GM12891 (cell line): ENCODE data around the gene ZDHHC8.

Experiments used
- POLR2A ChIP-seq: IDR thresholded peaks from 2 replicates; pipeline ENCODE4 v1.6.1; 2011; ENCODE audit warnings: low read depth, low read length, control low read depth
- POLR2AphosphoS5 ChIP-seq: IDR thresholded peaks from 2 replicates; pipeline ENCODE4 v1.6.1; 2011; ENCODE audit warnings: low read depth, low read length, control low read depth
- POU2F2 ChIP-seq: IDR thresholded peaks from 2 replicates; pipeline ENCODE4 v1.6.1; 2011; ENCODE audit warnings: low read depth, mild to moderate bottlenecking, control low read depth, low read length, moderate library complexity
- TAF1 ChIP-seq: IDR thresholded peaks from 2 replicates; pipeline ENCODE4 v1.6.1; 2011; ENCODE audit warnings: low read depth, low read length, control low read depth

- TF ChIP-seq POU2F2 (no peak), POLR2A (no peak), POLR2AphosphoS5 (no peak), TAF1 (no peak)
Measured at GRCh38 chr22:20165421-20165820, 33.8 kb downstream of the ZDHHC8 start.
